ENCODE results near the gene TIMP1. TPM values are rescaled to one million over a fixed set of nuclear protein-coding genes. Genes with fewer than 3 reads are reported as not detected.

The TIMP1 gene
- polyA plus RNA-seq, 1 donor from 2014 or later: 2.0 TPM

GRCh38 chrX:47587906-47588735, 5.9 kb downstream of the TIMP1 start:
- Histone ChIP-seq H3K9ac (ENCODE audit: low read length) (no peak overlapping the region), H3K27ac (ENCODE audit: low read length) (no peak overlapping the region), H3K4me2 (ENCODE audit: low read length) (no peak overlapping the region), H3F3A (ENCODE audit: insufficient read depth, low read length, poor library complexity, severe bottlenecking) (no peaks in the 10 kb centered on the region), H3K79me2 (replicated peaks; ENCODE audit: insufficient read depth, low read length) (no peaks in the 10 kb centered on the region), H3K27me3 (ENCODE audit: insufficient read depth, low read depth, low read length) (no peaks in the 10 kb centered on the region), H3K9me3 (ENCODE audit: low read length) (no peaks in the 10 kb centered on the region), H3K36me3 (ENCODE audit: insufficient read depth, low read length) (no peaks in the 10 kb centered on the region), H3K4me3 (ENCODE audit: low read length) (no peak overlapping the region), H4K20me1 (ENCODE audit: insufficient read depth) (no peaks in the 10 kb centered on the region), H3K9me2 (ENCODE audit: insufficient read depth, low read length) (no peaks in the 10 kb centered on the region), H2AFZ (ENCODE audit: low read depth, low read length) (no peak overlapping the region)
- TF ChIP-seq RAD21 (conservative IDR thresholded peaks at IDR 0.05) (no peak), TAF1 (IDR thresholded peaks at IDR 0.05; ENCODE audit: low read depth) (no peak), POLR2AphosphoS5 (IDR thresholded peaks at IDR 0.05) (no peak), EZH2 (IDR thresholded peaks at IDR 0.05; ENCODE audit: borderline replicate concordance, insufficient read depth, low read length, poor library complexity, severe bottlenecking) (no peak), REST (IDR thresholded peaks at IDR 0.05; ENCODE audit: borderline replicate concordance) (no peak), EP300 (conservative IDR thresholded peaks at IDR 0.05; ENCODE audit: poor library complexity, severe bottlenecking) (no peak), MXI1 (conservative IDR thresholded peaks at IDR 0.05; ENCODE audit: poor library complexity, severe bottlenecking) (no peak), CTCF (IDR thresholded peaks at IDR 0.05; ENCODE audit: poor library complexity, severe bottlenecking) (no peak), SMC3 (conservative IDR thresholded peaks at IDR 0.05; ENCODE audit: poor library complexity) (no peak)

GRCh38 chrX:47590984-47591383, 8.7 kb downstream of the TIMP1 start:
- no peak overlapping the region for H2AFZ ChIP-seq (ENCODE audit: low read depth, low read length)
- no peak overlapping the region for H3K4me3 ChIP-seq (ENCODE audit: low read length)
- no peak for TF ChIP-seq REST (IDR thresholded peaks at IDR 0.05; ENCODE audit: borderline replicate concordance)
- no peak for TF ChIP-seq RAD21 (conservative IDR thresholded peaks at IDR 0.05)
- TF ChIP-seq MXI1 (conservative IDR thresholded peaks at IDR 0.05; ENCODE audit: poor library complexity, severe bottlenecking): no peak
- TF ChIP-seq EZH2 (IDR thresholded peaks at IDR 0.05; ENCODE audit: borderline replicate concordance, insufficient read depth, low read length, poor library complexity, severe bottlenecking): no peak
- no peak for TF ChIP-seq CTCF (IDR thresholded peaks at IDR 0.05; ENCODE audit: poor library complexity, severe bottlenecking)
- TF ChIP-seq TAF1 (IDR thresholded peaks at IDR 0.05; ENCODE audit: low read depth): no peak
- no peak for TF ChIP-seq SMC3 (conservative IDR thresholded peaks at IDR 0.05; ENCODE audit: poor library complexity)
- TF ChIP-seq EP300 (conservative IDR thresholded peaks at IDR 0.05; ENCODE audit: poor library complexity, severe bottlenecking): no peak
- no peak for TF ChIP-seq POLR2AphosphoS5 (IDR thresholded peaks at IDR 0.05)
- no peaks in the 10 kb centered on the region for H3F3A ChIP-seq (ENCODE audit: insufficient read depth, low read length, poor library complexity, severe bottlenecking)
- no peak overlapping the region for H3K27ac ChIP-seq (ENCODE audit: low read length)
- H3K9me2 ChIP-seq (ENCODE audit: insufficient read depth, low read length): no peaks in the 10 kb centered on the region
- H3K27me3 ChIP-seq (ENCODE audit: insufficient read depth, low read depth, low read length): no peaks in the 10 kb centered on the region
- no peaks in the 10 kb centered on the region for H3K9me3 ChIP-seq (ENCODE audit: low read length)
- H4K20me1 ChIP-seq (ENCODE audit: insufficient read depth): no peaks in the 10 kb centered on the region
- H3K4me2 ChIP-seq (ENCODE audit: low read length): no peak overlapping the region
- H3K36me3 ChIP-seq (ENCODE audit: insufficient read depth, low read length): no peaks in the 10 kb centered on the region
- H3K79me2 ChIP-seq (replicated peaks; ENCODE audit: insufficient read depth, low read length): no peaks in the 10 kb centered on the region
- no peak overlapping the region for H3K9ac ChIP-seq (ENCODE audit: low read length)
